Fibroblast of villous mesenchyme (primary cell): Measurements from ENCODE around the gene ABHD12B. TPM values are rescaled to one million over a fixed set of nuclear protein-coding genes. Genes with fewer than 3 reads are reported as not detected.
A peak's percentile ranks its signal among the peaks of the same experiment; 100 is the strongest.

Experiments used
- DNase-seq: peaks from one replicate; pipeline ENCODE4 v3.0.0-alpha.2; 2010; ENCODE audit warnings: low read depth
- H3K4me3 ChIP-seq: 2 replicates; pipeline ENCODE4 v1.5.1; 2011; ENCODE audit warnings: low read depth, mild to moderate bottlenecking, low read length
- CTCF ChIP-seq: IDR thresholded peaks from 2 replicates; pipeline ENCODE4 v1.5.1; 2012; ENCODE audit warnings: low read depth, mild to moderate bottlenecking, low read length; ENCODE audit not compliant: insufficient read depth
- total RNA-seq: library from RNA; depleted of rRNA; stranded (reverse); fragments of >200 nt; gene quantifications from 2 replicates; pipeline ENCODE4 v1.2.3, GENCODE V29; 2012

ABHD12B gene
- total RNA-seq, 1 donor, result not detected

DNA sequence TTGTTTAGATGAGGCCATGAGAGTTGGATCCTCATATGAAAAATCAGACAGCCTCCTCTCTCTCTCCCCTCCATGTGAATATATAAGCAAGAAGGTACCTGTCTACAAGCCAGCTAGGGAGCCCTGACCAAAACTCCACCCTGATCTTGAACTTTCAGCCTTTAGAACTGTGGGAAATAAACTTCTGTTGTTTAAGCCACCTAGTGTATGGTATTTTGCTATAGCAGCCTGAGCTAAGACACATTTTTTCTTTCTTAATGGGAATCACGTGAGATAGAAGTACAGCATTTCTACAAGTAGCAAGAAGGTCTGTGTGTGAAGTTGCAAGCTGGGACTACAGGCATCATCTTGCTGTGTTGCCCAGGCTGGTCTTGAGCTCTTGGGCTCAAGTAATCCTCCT lies 16.3 kb upstream of the ABHD12B start:
- peak; percentile 20 for TF ChIP-seq CTCF
- peak; percentile 31 for DNase-seq
- H3K4me3 ChIP-seq, result no peak overlapping the region

GRCh38 chr14:50856660-50857059 lies 15.2 kb upstream of the ABHD12B start:
- TF ChIP-seq CTCF, result no peak
- no peak for DNase-seq

DNA sequence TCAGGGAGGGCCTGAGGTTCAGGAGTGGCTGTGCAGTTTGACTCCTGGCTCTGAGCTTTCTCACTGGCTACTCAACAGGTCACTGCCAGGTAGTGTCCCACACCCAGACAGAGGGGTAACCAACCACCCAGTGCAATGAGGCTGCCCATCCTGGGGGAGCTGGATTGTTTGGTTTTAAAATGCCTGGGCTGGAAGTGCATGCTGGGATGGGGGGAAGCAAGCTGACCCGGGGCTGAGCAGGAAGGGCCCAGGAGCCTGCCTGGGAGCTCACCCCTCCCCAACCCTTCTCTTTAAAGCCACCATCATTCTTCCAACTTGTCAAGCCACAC lies 12.6 kb upstream of the ABHD12B start:
- no peak for DNase-seq
- TF ChIP-seq CTCF, result no peak
- H3K4me3 ChIP-seq, result no peak overlapping the region

More at GRCh38 chr14:50856660-50857059, 15.2 kb upstream of the ABHD12B start:
- no peak overlapping the region for H3K4me3 ChIP-seq

DNA sequence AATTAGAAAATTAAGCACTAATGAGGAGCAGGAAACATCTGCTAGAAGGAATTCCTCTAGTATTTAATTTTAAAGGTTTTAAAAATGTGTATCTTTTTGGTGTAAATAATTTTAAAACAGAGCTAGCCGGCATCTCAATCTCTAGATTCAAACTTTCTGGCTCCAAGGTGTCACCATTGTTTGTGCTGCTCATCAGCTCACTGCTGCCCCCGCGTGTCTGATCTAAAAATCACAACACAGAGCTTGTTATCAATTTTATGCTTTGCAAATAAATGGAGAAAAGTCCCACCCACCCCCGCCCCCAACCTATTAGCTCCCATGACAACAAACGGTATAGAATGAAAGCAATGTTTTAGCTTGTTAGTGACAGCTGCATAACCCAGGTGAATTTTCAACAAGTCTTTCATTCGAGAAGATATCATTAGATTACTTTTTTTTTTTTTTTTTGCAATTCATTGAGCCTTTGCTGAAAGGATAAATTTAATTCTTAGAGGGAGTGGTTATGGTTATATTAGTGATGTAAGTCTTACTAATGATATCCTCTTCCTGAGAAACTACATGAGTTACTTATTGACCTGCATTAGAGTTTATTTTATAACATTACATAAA lies 11.3 kb upstream of the ABHD12B start:
- peak; percentile 69 for TF ChIP-seq CTCF
- peak; percentile 82 for DNase-seq
- H3K4me3 ChIP-seq, result peak overlapping the region; percentile 56

GRCh38 chr14:50862036-50862570 lies 9.8 kb upstream of the ABHD12B start:
- H3K4me3 ChIP-seq, result no peak overlapping the region
- no peak for TF ChIP-seq CTCF
- peak; percentile 79 for DNase-seq

DNA sequence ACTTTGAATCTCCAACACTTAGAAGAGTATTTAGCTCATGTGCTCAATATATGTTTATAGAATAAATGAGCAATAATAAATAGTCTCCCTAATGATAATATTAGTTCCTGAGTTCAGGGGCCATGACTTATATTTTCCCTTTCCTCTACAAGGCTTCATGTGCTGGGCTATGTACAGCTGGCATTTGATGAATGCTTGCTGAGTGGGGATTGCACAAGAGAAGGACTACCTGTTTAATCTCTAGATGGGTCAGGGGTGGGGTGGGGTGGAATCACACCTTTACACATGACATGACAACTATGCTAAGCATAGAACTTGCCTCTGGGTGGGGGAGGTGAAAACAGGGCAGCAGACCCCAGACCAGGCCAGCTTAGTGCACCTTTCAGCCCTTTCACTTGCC lies 7.6 kb upstream of the ABHD12B start:
- DNase-seq, result no peak
- TF ChIP-seq CTCF, result no peak
- H3K4me3 ChIP-seq, result no peak overlapping the region

GRCh38 chr14:50864946-50865345 lies 6.9 kb upstream of the ABHD12B start:
- no peak for DNase-seq
- no peak overlapping the region for H3K4me3 ChIP-seq
- TF ChIP-seq CTCF, result no peak
